ENCODE measurements around the gene SLC38A4. TPM values are rescaled to one million over a fixed set of nuclear protein-coding genes. Genes with fewer than 3 reads are reported as not detected.
"Not testable (repeated sequence)": the region's sequence is repeated elsewhere in the genome, so short reads cannot be mapped to it uniquely, and the experiment has no call there.

The SLC38A4 gene
- total and polyA plus RNA-seq, 5 donors from 2014 or later = not detected

GRCh38 chr12:46854188-46854587 lies 28.4 kb upstream of the SLC38A4 start:
- H3K27me3 Mint-ChIP-seq; H3K27ac ChIP-seq (ENCODE audit: insufficient read depth, low read length, poor library complexity, severe bottlenecking); ATAC-seq (ENCODE audit: low read depth in 2 of 2); DNase-seq; H3K27me3 ChIP-seq (ENCODE audit: control insufficient read depth, insufficient read depth, low read length); H3K36me3 ChIP-seq (ENCODE audit: control insufficient read depth, insufficient read depth, low read length); H3K36me3 Mint-ChIP-seq; H3K4me3 ChIP-seq (ENCODE audit: low read depth, low read length); H3K27ac Mint-ChIP-seq; H3K4me3 Mint-ChIP-seq; H3K4me1 Mint-ChIP-seq; H3K4me1 ChIP-seq (ENCODE audit: control insufficient read depth, insufficient read depth, low read length, poor library complexity, severe bottlenecking): not testable (repeated sequence)
- peaks cover 13 to 23% of the 10 kb centered on the region in 2 experiments for H3K9me3 ChIP-seq (ENCODE audit: control insufficient read depth in 2 of 2, low read length in 2 of 2)
- peaks cover 0 to 23% (median 7%) of the 10 kb centered on the region in 7 donors for H3K9me3 Mint-ChIP-seq

GRCh38 chr12:46848792-46849191 lies 23.0 kb upstream of the SLC38A4 start:
- H3K4me3 ChIP-seq (ENCODE audit: low read depth, low read length); ATAC-seq (ENCODE audit: low read depth in 2 of 2); H3K4me3 Mint-ChIP-seq; H3K4me1 Mint-ChIP-seq; H3K9me3 Mint-ChIP-seq; H3K9me3 ChIP-seq (ENCODE audit: control insufficient read depth in 2 of 2, low read length in 2 of 2); H3K27ac Mint-ChIP-seq; H3K4me1 ChIP-seq (ENCODE audit: control insufficient read depth, insufficient read depth, low read length, poor library complexity, severe bottlenecking); DNase-seq; H3K36me3 ChIP-seq (ENCODE audit: control insufficient read depth, insufficient read depth, low read length); H3K27ac ChIP-seq (ENCODE audit: insufficient read depth, low read length, poor library complexity, severe bottlenecking); H3K36me3 Mint-ChIP-seq; H3K27me3 ChIP-seq (ENCODE audit: control insufficient read depth, insufficient read depth, low read length): not testable (repeated sequence)
- peaks cover 11% of the 10 kb centered on the region for H3K27me3 Mint-ChIP-seq

GRCh38 chr12:46847001-46847400 lies 21.2 kb upstream of the SLC38A4 start:
- Mint-ChIP-seq H3K4me1 (no peaks in the 10 kb centered on the region), H3K27ac (no peak overlapping the region), H3K9me3 (peaks cover 0 to 7% (median 3%) of the 10 kb centered on the region in 7 donors), H3K27me3 (peaks cover 17% of the 10 kb centered on the region), H3K36me3 (no peaks in the 10 kb centered on the region), H3K4me3 (no peak overlapping the region)
- Histone ChIP-seq H3K27me3 (ENCODE audit: control insufficient read depth, insufficient read depth, low read length) (no peaks in the 10 kb centered on the region), H3K4me3 (ENCODE audit: low read depth, low read length) (no peak overlapping the region), H3K9me3 (ENCODE audit: control insufficient read depth in 2 of 2, low read length in 2 of 2) (no peaks in the 10 kb centered on the region), H3K36me3 (ENCODE audit: control insufficient read depth, insufficient read depth, low read length) (no peaks in the 10 kb centered on the region), H3K27ac (ENCODE audit: insufficient read depth, low read length, poor library complexity, severe bottlenecking) (no peak overlapping the region), H3K4me1 (ENCODE audit: control insufficient read depth, insufficient read depth, low read length, poor library complexity, severe bottlenecking) (no peaks in the 10 kb centered on the region)
- DNase-seq = no peak
- no peak for ATAC-seq (ENCODE audit: low read depth in 2 of 2)

GRCh38 chr12:46843811-46844210 lies 18.0 kb upstream of the SLC38A4 start:
- H3K9me3 ChIP-seq (ENCODE audit: control insufficient read depth in 2 of 2, low read length in 2 of 2) = no peaks in the 10 kb centered on the region
- Mint-ChIP-seq H3K4me1 (no peaks in the 10 kb centered on the region), H3K27me3 (peaks cover 33% of the 10 kb centered on the region), H3K9me3 (peaks cover 0 to 3% (median 2%) of the 10 kb centered on the region in 7 donors), H3K27ac (no peak overlapping the region), H3K4me3 (no peak overlapping the region), H3K36me3 (no peaks in the 10 kb centered on the region)
- no peak overlapping the region for H3K4me3 ChIP-seq (ENCODE audit: low read depth, low read length)
- ATAC-seq (ENCODE audit: low read depth in 2 of 2) (no peak), DNase-seq (no peak)
- no peaks in the 10 kb centered on the region for H3K4me1 ChIP-seq (ENCODE audit: control insufficient read depth, insufficient read depth, low read length, poor library complexity, severe bottlenecking)
- H3K27me3 ChIP-seq (ENCODE audit: control insufficient read depth, insufficient read depth, low read length) = peaks cover 5% of the 10 kb centered on the region
- H3K27ac ChIP-seq (ENCODE audit: insufficient read depth, low read length, poor library complexity, severe bottlenecking) = no peak overlapping the region
- H3K36me3 ChIP-seq (ENCODE audit: control insufficient read depth, insufficient read depth, low read length) = no peaks in the 10 kb centered on the region

GRCh38 chr12:46841891-46842290 lies 16.1 kb upstream of the SLC38A4 start:
- Histone ChIP-seq H3K4me1 (ENCODE audit: control insufficient read depth, insufficient read depth, low read length, poor library complexity, severe bottlenecking) (no peaks in the 10 kb centered on the region), H3K9me3 (ENCODE audit: control insufficient read depth in 2 of 2, low read length in 2 of 2) (no peaks in the 10 kb centered on the region), H3K27ac (ENCODE audit: insufficient read depth, low read length, poor library complexity, severe bottlenecking) (no peak overlapping the region), H3K4me3 (ENCODE audit: low read depth, low read length) (no peak overlapping the region), H3K27me3 (ENCODE audit: control insufficient read depth, insufficient read depth, low read length) (peaks cover 9% of the 10 kb centered on the region), H3K36me3 (ENCODE audit: control insufficient read depth, insufficient read depth, low read length) (no peaks in the 10 kb centered on the region)
- ATAC-seq (ENCODE audit: low read depth in 2 of 2) (no peak), DNase-seq (no peak)
- no peaks in the 10 kb centered on the region for H3K36me3 Mint-ChIP-seq
- H3K27ac Mint-ChIP-seq = no peak overlapping the region
- no peaks in the 10 kb centered on the region for H3K4me1 Mint-ChIP-seq
- H3K9me3 Mint-ChIP-seq = peaks cover 0 to 5% (median 2%) of the 10 kb centered on the region in 7 donors
- H3K27me3 Mint-ChIP-seq = peaks cover 37% of the 10 kb centered on the region
- H3K4me3 Mint-ChIP-seq = no peak overlapping the region

GRCh38 chr12:46839964-46840363 lies 14.2 kb upstream of the SLC38A4 start:
- Mint-ChIP-seq H3K4me3 (no peak overlapping the region), H3K27ac (no peak overlapping the region), H3K9me3 (peaks cover 0 to 3% (median 2%) of the 10 kb centered on the region in 7 donors), H3K4me1 (no peaks in the 10 kb centered on the region), H3K36me3 (no peaks in the 10 kb centered on the region), H3K27me3 (peaks cover 41% of the 10 kb centered on the region)
- Histone ChIP-seq H3K27ac (ENCODE audit: insufficient read depth, low read length, poor library complexity, severe bottlenecking) (no peak overlapping the region), H3K9me3 (ENCODE audit: control insufficient read depth in 2 of 2, low read length in 2 of 2) (no peaks in the 10 kb centered on the region), H3K27me3 (ENCODE audit: control insufficient read depth, insufficient read depth, low read length) (peaks cover 11% of the 10 kb centered on the region), H3K36me3 (ENCODE audit: control insufficient read depth, insufficient read depth, low read length) (no peaks in the 10 kb centered on the region), H3K4me1 (ENCODE audit: control insufficient read depth, insufficient read depth, low read length, poor library complexity, severe bottlenecking) (no peaks in the 10 kb centered on the region), H3K4me3 (ENCODE audit: low read depth, low read length) (no peak overlapping the region)
- DNase-seq = no peak
- no peak for ATAC-seq (ENCODE audit: low read depth in 2 of 2)

- no peaks in the 10 kb centered on the region for H3K4me1 Mint-ChIP-seq
- H3K4me3 Mint-ChIP-seq = no peak overlapping the region
- peaks cover 13% of the 10 kb centered on the region for H3K27me3 ChIP-seq (ENCODE audit: control insufficient read depth, insufficient read depth, low read length)
- peaks cover 37% of the 10 kb centered on the region for H3K27me3 Mint-ChIP-seq
- H3K9me3 Mint-ChIP-seq = peaks cover 0 to 3% (median 2%) of the 10 kb centered on the region in 7 donors
- no peak overlapping the region for H3K27ac ChIP-seq (ENCODE audit: insufficient read depth, low read length, poor library complexity, severe bottlenecking)
- H3K4me3 ChIP-seq (ENCODE audit: low read depth, low read length) = no peak overlapping the region
- H3K36me3 Mint-ChIP-seq = no peaks in the 10 kb centered on the region
- ATAC-seq (ENCODE audit: low read depth in 2 of 2) (no peak), DNase-seq (no peak)
- H3K4me1 ChIP-seq (ENCODE audit: control insufficient read depth, insufficient read depth, low read length, poor library complexity, severe bottlenecking) = no peaks in the 10 kb centered on the region
- H3K9me3 ChIP-seq (ENCODE audit: control insufficient read depth in 2 of 2, low read length in 2 of 2) = no peaks in the 10 kb centered on the region
- no peak overlapping the region for H3K27ac Mint-ChIP-seq
- H3K36me3 ChIP-seq (ENCODE audit: control insufficient read depth, insufficient read depth, low read length) = no peaks in the 10 kb centered on the region
Observed at GRCh38 chr12:46839232-46839631, 13.4 kb upstream of the SLC38A4 start.

- Histone ChIP-seq H3K27me3 (ENCODE audit: control insufficient read depth, insufficient read depth, low read length) (peaks cover 22% of the 10 kb centered on the region), H3K9me3 (ENCODE audit: control insufficient read depth in 2 of 2, low read length in 2 of 2) (no peaks in the 10 kb centered on the region), H3K27ac (ENCODE audit: insufficient read depth, low read length, poor library complexity, severe bottlenecking) (no peak overlapping the region), H3K36me3 (ENCODE audit: control insufficient read depth, insufficient read depth, low read length) (no peaks in the 10 kb centered on the region), H3K4me1 (ENCODE audit: control insufficient read depth, insufficient read depth, low read length, poor library complexity, severe bottlenecking) (no peaks in the 10 kb centered on the region), H3K4me3 (ENCODE audit: low read depth, low read length) (no peak overlapping the region)
- no peak overlapping the region for H3K27ac Mint-ChIP-seq
- H3K4me3 Mint-ChIP-seq = no peak overlapping the region
- peaks cover 0 to 7% (median 2%) of the 10 kb centered on the region in 4 donors for H3K4me1 Mint-ChIP-seq
- H3K27me3 Mint-ChIP-seq = peaks cover 43% of the 10 kb centered on the region
- H3K9me3 Mint-ChIP-seq = peaks cover 0 to 3% (median 0%) of the 10 kb centered on the region in 7 donors
- H3K36me3 Mint-ChIP-seq = no peaks in the 10 kb centered on the region
- DNase-seq = no peak
- no peak for ATAC-seq (ENCODE audit: low read depth in 2 of 2)
Observed at GRCh38 chr12:46835785-46836184, 10.0 kb upstream of the SLC38A4 start.

Data from CD4-positive, CD25-positive, alpha-beta regulatory T cell (primary cell).